Jurkat, Clone E6-1 (cell line): Measurements from ENCODE around the gene USE1.

Experiments
- DNase-seq: peaks from one replicate; pipeline ENCODE4 v3.0.0-alpha.2; 2011; ENCODE audit warnings: low read depth, low spot score
- H3K4me3 ChIP-seq: 2 replicates; pipeline ENCODE4 v1.5.1; 2011; ENCODE audit warnings: mild to moderate bottlenecking, low read length, control low read depth, moderate library complexity

USE1 gene

GRCh38 chr19:17248011-17248776 lies 33.0 kb downstream of the USE1 start:
- no peak overlapping the region for H3K4me3 ChIP-seq
- DNase-seq: no peak

DNA sequence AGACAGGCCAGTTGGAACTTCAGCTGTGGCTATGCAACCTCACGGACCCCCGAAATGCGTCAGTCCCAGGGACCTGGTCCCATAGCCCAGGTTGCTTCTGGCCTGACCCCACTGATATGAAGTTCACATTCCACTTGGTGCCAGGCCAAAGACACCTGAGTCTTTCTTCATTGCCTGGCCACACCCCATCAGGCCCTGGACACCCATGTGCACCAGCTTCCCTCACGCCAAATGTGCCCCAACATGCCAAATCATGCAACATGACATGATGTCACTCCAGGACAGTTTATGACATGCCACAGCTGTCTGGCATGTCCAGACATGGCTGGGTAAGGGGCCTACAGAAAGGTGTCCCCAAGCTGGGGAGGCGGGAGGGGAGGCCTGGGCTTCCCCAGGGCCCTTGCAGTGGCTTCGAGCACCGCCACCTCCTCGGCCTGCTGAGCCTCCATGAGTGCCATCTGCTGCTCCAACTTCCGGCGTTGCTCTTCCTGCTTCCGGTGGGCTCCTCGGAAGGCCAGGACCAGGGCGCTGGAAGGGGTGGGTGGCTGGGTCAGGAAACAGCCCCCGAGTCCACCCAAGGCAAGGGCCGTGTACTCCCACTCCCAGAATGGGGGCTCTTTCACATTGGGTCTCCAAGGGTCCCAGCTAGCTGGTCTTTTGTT lies 34.9 kb downstream of the USE1 start:
- no peak overlapping the region for H3K4me3 ChIP-seq
- no peak for DNase-seq

GRCh38 chr19:17254636-17255035 lies 39.5 kb downstream of the USE1 start:
- no peak for DNase-seq
- no peak overlapping the region for H3K4me3 ChIP-seq

DNA sequence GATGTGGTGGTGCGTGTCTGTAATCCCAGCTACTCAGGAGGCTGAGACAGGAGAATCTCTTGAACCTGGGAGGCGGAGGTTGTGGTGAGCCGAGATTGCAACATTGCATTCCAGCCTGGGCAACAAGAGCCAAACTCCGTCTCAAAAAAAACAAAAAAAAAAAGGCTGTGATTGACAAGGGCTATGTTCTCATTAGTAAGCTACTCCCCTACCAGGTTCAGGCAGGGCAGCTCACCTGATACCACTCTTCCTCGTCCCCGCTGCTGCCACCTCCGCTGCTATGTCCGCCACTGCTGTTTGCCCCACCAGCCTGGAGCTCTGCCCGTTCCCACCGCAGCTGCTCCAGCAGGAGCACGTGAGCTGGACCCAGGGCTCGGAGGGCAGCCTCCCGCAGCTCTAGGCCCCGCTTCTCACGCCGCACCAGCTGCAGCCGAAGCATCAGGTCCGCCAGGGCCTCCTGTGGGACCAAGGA lies 40.0 kb downstream of the USE1 start:
- DNase-seq: no peak
- H3K4me3 ChIP-seq: no peak overlapping the region

DNA sequence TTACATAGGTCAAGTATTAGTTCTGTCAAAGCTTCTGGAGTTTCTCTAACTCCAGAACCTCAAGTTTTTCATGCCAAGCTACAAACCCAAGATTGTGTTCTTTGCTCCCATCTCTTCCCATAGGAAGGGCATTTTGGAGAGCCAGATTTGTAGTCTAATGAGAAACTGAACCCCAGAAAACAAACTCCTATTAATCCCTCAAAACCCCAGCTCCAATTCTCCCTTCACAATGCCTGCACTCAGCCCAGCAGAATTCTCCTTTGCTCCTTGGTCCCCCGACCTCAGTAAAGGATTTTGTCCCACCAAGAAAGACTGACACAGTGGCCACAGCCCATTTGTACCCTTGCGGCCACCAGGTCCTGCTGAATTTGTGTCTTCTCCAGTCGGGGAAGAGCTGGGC lies 41.0 kb downstream of the USE1 start:
- DNase-seq: no peak
- no peak overlapping the region for H3K4me3 ChIP-seq

DNA sequence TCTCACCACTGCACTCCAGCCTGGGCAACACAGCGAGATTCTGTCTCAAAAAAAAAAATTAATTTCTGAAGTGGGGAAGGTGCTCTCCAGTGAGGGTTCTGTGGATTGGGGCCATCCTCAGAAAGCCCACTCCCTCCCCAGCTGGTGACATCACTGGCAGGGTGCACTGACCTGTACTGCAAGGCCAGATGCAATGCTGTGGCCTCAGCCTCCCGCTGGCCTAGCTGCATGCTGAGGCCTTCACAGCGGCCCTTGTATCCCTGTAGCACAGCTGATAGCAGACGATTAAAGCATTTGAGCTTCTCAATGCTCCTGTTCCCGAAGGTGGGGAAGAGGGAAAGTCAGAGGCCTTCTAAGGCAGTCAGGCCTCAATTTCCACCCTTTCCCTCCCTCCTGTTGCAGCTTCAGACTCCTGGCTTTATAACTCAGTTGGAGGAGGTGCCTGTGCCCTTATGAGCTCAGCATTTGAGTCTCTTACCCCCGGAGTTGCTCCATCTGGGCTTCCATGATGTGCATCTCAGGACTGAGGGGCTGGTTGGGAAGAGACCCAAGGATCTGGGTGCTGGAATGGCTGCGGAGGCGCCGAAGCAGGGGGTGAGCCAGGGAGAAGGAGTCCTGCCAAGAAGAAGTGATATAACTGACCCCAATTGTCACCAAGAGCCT lies 44.1 kb downstream of the USE1 start:
- no peak for DNase-seq
- H3K4me3 ChIP-seq: no peak overlapping the region

DNA sequence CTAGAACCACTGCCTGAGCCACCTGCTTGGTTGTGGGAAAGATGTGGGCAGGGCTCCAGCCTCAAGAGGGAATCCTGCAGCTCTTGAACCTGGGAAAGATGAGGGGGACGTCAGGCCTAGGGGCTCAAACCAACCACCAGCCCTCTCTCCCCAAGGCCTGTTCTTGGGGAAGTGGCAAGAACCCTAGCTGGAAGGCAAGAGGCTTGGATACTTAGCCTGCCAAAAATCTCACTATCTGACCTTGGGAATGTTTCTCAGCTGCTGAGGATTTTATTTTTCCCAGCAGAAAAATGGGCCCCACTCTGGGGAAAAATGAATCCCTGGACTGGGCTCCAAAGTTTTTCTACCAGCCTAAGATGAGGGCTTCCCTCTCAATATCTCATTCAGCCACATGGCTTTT lies 44.8 kb downstream of the USE1 start:
- H3K4me3 ChIP-seq: no peak overlapping the region

GRCh38 chr19:17260842-17261325 lies 45.7 kb downstream of the USE1 start:
- DNase-seq: peak; percentile 84
- no peak overlapping the region for H3K4me3 ChIP-seq

More for the DNA sequence above, 44.8 kb downstream of the USE1 start:
- DNase-seq: no peak

GRCh38 chr19:17262557-17262956 lies 47.4 kb downstream of the USE1 start:
- no peak for DNase-seq
- no peak overlapping the region for H3K4me3 ChIP-seq

DNA sequence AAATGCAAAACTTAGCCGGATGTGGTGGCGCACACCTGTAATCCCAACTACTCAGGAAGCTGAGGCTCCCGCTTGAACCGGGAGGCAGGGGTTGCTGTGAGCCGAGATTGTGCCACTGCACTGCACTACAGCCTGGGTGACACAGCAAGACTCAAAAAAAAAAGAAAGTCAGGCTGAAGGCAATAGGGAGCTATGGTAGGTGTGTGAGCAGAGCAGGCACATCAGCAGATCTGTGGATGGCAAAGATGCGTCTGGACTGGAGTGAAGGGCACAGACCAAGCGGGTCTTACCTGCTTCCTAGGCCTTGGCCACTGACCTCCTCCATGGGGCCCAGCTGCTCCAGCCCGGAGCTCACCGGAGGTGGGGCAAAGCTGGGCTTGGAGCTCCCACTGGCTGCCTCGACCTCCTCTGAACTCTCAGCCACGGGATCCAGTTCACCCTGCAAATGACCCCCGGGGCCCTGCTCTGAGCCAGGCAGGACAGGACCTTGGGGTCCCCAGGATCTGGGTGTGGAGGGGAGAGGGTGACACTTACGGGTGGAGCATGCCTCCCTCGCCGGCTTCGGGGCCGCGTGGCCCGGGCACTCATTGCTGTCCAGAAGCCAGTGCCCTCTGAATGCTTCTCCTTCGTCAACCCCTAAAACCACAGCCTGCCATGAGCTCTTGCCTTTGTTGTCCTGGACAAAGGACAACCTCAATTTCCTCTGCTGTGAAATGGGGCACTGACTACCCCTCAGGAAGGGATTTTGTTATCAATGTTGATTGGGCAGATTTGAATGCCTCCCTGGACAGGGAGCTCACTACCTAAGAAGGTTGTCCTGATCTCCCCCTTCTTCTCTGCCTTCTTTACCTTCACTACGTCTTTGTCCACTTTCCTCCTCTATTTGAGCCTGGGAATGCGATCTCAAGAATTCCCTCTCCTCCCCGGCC lies 48.8 kb downstream of the USE1 start:
- H3K4me3 ChIP-seq: no peak overlapping the region
- DNase-seq: no peak

GRCh38 chr19:17264641-17264979 lies 49.5 kb downstream of the USE1 start, which contains the start of gene USHBP1:
Gene USHBP1 (minus strand): TSS chr19:17264745. CDS start chr19:17264299, 446 bp downstream.
- H3K4me3 ChIP-seq: no peak within 1 kb of the TSS
- no peak for DNase-seq

- no peak for DNase-seq
- no peak overlapping the region for H3K4me3 ChIP-seq
These were observed 50.9 kb downstream of the USE1 start for GRCh38 chr19:17266026-17266425.

DNA sequence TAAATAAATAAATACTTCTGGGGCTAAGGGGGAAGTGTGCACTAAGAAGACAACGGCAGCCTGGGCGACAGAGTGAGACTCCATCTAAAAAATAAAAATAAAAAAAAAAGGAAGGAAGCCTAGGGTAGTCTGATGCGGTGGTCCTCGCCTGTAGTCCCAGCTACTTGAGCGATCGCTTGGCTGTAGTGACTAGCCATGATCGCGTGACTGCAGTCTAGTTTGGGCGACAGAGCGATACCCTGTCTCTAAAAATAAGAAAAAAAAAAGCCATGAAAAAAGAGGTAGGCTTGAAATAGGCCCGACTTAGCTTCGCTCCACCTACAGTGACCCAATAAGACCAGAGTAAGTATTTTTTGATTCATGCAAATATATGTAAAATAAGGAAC lies 51.4 kb downstream of the USE1 start:
- DNase-seq: no peak
- no peak overlapping the region for H3K4me3 ChIP-seq

DNA sequence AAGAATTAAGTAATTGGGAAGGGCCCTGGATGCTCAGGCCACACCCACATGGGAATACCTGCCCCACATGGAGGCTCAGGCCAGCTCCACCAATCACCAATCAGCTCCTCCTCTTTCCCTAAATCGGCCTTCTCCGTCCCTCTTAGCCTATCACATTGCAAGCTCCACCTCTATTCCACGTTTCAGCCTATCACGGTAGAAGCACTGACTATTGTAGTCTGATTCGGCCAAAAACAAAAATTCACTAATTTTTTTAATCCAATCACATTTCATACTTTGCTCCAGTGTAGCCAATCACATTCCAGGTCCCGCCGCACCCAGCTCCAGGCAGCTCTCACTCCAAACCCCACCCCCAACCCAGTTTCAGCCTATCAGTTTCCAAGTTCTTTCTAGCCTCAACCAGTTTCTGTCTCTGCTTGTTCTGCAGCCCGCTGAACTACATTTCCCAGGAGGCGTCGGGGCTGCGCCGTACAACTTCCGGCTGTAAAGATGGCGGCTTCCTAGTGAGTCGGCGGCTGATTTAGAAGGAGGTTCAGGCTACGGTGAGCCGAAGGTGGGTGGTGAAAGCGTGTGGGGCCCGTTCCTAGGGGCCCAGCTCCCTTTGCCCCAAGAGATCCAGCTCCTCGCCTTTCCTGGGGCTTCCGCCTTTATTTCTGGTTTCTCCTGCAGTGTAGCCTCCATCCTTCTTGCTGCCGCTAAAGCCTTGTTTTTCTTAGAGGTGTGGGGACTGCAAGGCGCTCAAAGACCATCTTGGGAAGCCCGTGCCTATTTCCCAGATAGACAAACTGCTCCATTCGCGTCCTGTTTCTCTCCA lies 52.0 kb downstream of the USE1 start, which contains the start of gene BABAM1:
Gene BABAM1, plus strand, starts transcription at position 469 of the 814 bp plus-strand sequence. CDS start 1,364 bp downstream, outside the sequence.
- peak within 1 kb of the TSS; percentile 99 for H3K4me3 ChIP-seq
- peak; percentile 99 for DNase-seq

- no peak for DNase-seq
- H3K4me3 ChIP-seq: no peak overlapping the region
These were observed 53.6 kb downstream of the USE1 start for GRCh38 chr19:17268754-17269153.
